ENCODE data around the gene APPBP2. TPM values are rescaled to one million over a fixed set of nuclear protein-coding genes. Genes with fewer than 3 reads are reported as not detected.
A peak's percentile ranks its signal among the peaks of the same experiment; 100 is the strongest.
"Not testable (repeated sequence)": the region's sequence is repeated elsewhere in the genome, so short reads cannot be mapped to it uniquely, and the experiment has no call there.

APPBP2 gene
- polyA plus RNA-seq, 1 donor, result 31.0 TPM

DNA sequence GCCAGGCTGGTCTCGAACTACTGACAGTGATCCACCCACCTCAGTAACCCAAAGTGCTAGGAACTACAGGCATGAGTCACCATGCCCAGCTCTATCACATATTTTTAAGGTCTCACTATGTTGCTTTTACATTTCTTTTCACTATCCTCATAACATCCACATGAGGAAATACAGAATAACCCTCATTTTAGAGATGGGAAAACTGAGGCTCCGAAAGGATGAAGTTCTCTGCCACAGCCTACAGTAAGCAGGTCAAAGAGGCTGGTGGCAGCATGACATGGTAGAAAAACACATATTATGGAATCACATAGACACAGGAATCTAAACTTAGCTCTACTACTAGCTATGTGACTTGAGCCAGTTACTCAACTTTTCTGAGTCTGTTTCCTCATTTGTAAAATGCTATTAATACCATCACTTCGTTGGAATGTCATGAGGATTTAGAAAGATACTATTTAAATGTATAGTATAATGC lies 32.2 kb downstream of the APPBP2 start:
- DNase-seq, result no peak

DNA sequence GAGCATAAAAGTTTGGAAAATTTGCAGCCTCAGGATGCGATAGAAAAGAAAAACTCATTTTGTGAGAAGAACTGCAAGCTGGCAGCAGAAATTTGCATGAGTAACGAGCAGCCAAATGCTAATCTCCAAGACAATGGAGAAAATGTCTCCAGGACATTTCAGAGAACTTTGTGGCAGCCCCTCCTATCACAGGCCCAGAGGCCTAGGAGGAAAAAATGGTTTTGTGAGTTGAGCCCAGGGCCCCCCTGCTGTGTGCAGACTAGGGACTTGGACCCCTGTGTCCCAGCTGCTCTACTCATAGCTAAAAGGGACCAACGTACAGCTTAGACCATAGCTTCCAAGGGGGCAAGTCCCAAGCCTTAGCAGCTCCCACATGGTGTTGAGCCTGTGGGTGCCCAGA lies 34.3 kb downstream of the APPBP2 start:
- DNase-seq, result no peak

DNA sequence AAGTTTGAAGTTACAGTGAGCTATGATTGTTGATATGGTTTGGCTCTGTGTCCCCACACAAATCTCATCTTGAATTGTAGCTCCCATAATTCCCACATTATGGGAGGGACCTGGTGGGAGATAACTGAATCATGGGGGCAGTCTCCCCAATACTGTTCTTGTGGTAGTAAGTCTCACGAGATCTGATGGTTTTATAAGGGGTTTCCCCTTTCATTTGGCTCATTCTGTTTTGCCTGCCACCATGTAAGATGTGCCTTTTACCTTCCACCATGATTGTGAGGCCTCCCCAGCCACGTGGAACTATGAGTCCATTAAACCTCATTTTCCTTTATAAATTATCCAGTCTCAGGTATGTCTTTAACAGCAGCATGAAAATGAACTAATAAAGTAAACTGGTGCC lies 35.4 kb downstream of the APPBP2 start:
- DNase-seq, result not testable (repeated sequence)

GRCh38 chr17:60481604-60482003 lies 44.4 kb downstream of the APPBP2 start:
- DNase-seq, result no peak

DNA sequence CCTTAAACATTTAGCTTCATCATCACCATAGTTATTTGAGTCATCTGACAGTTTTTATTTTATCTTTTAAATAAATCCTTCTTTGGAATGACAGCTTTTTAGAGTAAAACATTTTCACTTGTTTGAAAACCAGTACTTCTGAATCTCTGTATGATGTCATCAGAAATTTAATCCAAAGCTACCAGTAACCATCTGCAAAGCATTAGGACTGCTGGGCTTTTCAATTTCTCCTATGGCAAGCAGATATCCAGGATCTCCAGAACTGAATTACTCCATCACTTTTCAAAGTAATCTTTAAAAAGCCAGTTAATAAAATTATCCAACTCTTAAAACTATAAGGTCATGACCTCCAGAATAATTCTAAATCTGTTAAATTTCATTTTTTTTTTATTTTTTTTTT lies 52.3 kb downstream of the APPBP2 start:
- DNase-seq, result no peak

DNA sequence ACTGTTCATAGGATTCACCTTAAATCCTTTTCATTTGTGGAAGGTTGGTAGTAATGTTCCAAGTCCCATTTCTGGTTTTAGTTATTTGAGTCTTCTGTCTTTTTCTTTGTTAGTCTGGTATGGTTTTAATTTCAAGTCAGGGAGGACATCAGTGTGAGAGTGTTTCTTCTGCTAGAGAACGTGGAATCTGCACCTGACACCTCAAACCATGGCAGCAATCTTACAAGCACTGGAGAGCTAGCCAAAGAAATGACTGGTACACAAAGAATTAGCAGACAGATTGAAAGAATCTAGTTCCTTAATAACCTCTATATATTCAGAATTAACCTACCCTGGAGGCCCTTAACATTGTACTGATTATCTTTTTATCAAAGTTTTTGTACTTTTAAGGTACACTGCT lies 53.6 kb downstream of the APPBP2 start:
- DNase-seq, result no peak

GRCh38 chr17:60471451-60471850 lies 54.6 kb downstream of the APPBP2 start:
- DNase-seq, result no peak

DNA sequence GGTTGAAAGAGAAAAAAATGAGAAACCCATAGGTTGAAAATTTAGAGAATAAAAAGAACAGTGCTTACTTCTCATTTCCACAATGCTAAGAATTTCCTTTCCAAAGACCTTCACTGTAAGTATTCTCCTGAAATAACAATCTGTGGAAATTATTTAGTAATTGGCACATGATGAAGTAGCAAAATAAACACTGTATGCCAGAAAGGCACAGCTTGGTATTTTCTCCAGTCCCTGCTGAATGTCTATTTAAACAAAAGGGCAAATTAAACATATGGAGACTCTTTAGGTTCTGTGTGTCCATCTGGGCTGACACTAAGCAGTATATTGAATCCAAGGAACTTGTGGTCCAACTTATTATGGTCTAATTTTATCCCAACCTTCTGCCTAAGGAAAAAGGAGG lies 57.7 kb downstream of the APPBP2 start:
- no peak for DNase-seq

DNA sequence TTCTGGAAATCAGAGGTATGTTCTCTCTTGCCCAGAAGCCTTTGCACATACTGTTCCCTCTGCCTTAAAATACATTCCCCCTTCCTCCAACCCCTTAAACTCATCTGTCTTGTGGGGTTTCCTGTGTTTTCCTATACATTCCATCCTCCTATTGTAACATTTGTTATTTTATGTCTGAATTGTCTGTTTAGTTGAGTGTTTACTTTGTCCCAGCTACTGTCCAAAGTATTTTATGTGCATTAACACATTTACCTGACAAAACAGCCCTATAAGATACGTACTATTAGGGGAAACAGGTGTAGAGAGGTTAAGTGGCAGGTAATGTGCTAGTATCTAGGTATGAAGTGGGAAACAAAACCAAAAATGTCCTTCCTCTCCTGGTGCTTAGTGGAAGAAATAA lies 61.7 kb downstream of the APPBP2 start:
- no peak for DNase-seq

DNA sequence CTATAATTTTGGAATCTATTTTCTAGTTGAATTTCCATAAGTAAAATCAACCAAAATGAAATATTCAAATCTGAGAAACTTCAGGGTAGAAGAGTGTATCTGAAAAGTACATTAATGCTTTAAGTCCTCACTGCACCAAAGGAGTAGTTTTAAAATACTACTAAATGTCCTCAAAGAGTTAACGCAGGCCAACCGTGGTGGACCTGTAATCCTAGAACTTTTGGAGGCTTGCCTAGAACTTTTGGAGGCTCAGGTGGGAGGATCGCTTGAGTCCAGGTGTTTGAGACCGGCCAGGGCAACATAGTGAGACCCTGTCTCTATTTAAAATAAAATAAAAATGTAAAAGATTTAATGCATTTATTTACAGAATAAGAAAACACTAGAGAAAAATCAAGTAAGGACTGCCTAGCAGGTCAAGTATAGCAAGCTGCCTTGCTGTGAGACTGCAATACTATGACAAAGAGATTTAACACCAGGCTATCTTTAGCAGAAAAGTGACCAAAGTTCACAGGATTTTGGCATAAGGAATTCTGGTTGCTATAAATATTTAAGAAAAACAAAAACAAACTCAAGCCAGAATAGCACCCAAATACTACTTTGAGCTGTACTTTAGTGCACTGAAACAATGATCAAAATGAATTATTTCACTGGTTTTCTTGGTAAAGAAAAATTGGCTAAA lies 62.7 kb downstream of the APPBP2 start:
- no peak for DNase-seq

GRCh38 chr17:60461584-60461983 lies 64.5 kb downstream of the APPBP2 start:
- no peak for DNase-seq

GRCh38 chr17:60457148-60457547 lies 68.9 kb downstream of the APPBP2 start:
- no peak for DNase-seq

DNA sequence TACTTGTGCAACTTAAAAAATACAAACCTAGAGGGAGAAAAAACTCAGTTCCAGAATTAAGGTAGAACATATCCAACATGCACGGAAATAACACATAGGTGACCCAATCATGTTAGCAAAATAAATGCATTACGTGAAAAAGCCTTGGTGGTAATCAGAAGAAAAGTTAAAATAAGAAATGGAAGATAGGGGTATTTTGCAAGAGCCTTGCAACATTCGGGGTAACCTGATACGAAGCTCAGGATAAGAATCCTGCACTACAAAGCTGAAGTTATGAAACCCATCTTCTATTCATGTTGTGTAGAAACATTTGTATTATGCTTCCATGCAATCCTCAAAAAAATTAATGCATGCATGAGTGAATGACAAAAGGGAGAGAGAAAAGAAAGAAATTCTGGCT lies 70.7 kb downstream of the APPBP2 start:
- no peak for DNase-seq

- DNase-seq, result no peak
Measured at GRCh38 chr17:60451965-60452364, 74.1 kb downstream of the APPBP2 start.

- no peak for DNase-seq
Measured at GRCh38 chr17:60451071-60451470, 75.0 kb downstream of the APPBP2 start.

DNA sequence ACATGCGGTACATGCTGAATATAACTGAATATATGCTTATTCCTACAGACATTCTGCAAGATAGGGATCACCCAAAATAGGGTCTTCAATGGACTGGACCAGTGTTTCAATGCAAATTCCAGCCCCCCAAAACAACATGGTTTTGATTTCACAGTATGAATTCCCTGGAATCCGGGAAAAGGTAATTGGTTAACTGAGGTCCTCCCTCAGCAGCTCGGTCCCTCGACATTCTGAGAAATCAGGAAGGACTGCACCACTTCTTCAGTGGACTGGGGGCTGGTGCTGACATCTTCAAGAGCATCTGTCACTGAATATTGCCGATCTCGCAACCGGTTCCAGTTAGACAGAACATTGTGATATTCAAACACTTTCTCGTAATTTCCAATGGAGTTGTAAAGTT lies 78.7 kb downstream of the APPBP2 start:
- no peak for DNase-seq

GRCh38 chr17:60445144-60445543 lies 80.9 kb downstream of the APPBP2 start:
- DNase-seq, result no peak

DNA sequence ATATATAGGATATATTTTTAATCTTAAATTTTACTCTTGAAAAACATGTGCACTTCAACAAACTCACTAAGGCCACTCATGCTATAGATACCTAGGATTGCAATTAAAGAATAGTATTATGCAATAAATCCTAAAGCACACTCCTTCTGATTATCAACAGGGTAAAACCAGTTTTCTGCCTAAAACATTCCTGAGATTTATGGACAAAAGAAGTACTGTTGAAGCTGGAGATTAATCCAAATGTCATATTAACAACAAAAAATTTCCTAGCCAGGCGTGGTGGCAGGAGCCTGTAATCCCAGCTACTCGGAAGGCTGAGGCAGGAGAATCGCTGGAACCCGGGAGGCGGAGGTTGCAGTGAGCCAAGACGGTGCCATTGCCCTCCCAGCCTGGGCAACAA lies 82.3 kb downstream of the APPBP2 start:
- DNase-seq, result no peak

DNA sequence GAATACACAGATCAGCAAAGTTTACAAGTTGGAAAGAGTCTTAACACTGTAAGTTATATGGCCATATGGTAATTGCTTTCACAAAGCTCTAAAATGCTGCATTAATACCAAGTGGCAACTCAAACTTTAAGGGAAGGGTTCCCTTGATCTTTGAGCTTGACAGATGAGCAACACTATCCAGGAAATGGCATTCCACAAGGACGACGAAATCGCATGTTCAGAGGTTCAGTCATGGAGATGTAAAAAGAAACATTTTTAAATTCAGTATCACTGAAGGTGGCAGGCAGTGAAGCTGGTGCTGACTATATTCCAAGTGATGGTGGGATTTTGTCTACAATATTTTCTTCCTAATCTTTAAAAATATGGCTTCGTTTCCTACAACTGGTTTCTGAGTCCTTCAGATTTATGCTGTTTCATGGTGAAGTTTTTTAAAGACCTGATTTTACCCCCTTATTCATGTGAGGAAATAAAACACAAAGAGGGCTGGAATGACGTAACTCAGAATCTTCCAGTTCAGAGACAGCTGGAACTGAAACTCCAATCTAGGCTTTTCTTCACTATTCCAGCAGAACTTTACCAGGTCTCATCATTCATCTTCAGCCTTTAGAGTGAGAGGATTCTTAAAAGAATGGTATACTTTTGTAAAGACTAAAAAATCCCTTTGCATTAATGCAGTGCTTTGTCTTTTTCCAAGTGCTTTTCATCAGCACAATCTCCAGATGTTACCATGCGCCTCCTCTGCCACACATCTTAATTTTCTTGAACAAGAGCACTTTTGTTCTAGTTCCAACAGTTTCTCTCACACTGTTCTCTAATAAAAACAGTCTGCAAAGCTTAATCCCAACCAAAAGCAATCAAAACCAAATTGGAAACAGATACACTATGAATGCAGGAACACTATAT lies 83.5 kb downstream of the APPBP2 start:
- no peak for DNase-seq

DNA sequence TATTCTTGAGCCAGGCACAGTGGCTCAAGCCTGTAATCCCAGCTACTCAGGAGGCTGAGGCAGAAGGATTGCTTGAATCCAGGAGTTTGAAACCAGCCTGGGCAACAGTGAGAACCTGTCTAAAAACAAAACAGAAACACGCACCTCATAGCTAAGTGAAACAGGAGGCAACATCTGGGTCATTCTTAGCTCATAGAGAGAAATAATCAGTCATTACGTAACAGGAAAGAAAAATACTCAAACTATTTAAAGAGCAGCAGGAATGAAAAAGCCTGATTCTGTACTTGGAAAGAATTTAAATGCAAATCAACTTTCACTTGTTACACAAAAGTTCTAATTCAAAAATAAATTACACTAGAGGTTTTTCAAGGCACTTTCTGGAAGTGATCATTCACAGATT lies 86.5 kb downstream of the APPBP2 start:
- no peak for DNase-seq

DNA sequence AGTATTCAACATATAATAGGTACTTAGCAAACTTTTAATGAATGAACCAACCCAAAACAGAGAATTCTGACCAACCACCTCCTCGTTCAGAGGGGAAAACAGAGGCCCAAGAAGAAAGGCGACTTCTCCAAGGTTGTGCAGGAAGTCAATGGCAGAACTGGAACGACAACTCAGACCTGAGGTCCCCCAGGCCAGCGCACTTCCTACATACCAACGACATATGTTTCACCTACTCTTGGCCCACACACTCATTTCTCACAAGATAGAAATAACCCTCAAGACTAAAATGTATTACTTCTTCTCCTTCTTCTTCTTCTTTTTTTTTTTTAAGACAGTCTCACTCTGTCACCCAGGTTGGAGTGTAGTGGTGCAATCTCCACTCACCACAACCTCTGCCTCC lies 89.4 kb downstream of the APPBP2 start:
- no peak for DNase-seq

DNA sequence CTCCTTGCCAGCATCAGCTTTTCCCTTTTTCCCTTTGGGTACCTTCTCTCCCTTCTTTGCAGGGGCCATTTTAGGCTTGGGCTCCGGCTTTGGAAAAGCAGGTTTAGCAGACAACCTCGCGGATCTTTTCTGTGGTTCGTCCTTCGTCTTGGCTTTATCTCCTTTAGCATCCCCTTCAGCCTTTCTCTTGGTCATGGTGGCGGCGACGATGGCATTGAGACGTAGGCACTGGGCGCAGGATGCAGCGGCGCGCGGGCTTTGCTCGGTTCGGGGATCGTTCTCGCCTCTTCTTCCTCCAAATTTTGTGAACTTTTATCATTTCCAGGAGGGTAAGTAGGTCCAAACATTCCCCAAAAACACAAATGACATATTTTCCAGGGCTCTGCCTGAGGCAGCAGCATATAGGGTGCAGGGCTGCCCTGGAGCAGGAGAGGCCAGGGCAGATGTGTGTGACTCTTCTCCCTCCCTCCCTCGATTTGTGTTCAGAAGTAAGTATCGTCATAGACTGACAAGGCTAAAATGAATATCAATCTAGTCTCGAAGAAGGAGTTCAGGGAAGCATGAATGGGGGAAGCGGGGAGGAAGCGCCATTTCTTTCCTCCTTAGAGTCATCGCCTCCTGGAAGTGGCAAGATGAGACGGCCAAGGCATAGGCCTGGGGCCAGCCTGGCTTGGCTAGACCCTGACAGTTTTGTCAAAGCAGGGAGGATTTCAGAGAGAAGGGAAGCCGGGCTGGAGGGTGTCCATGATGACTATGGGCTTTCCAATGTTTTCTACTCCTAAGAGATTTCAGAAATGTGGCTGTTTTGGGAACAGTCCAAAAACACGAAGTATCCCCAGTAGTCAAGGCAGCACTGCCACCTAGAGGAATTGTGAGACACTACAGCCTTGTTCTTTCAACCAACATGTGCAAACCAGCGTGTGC lies 90.5 kb downstream of the APPBP2 start:
- DNase-seq, result peak; percentile 88

All from hindlimb muscle (tissue), 1 donor.